ENCODE results near the gene SUGCT.

DNA sequence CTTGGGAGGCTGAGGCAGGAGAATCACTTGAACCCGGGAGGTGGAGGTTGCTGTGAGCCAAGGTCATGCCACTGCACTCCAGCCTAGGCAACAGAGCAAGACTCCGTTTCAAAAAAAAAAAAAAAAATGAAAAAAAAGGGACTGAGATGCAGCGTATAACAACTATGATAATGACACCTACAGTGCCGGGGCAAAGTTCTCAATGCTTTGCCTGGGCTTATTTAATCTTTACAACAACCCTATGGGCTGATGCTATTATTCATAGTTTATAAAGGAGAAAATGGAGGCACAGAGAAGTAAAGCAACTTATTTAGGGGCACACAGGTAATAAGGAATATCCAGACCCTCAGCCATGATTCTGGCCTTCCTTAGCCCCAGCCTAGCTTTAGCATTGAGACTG lies 47.6 kb downstream of the SUGCT start:
- TF ChIP-seq, protein P1, sequence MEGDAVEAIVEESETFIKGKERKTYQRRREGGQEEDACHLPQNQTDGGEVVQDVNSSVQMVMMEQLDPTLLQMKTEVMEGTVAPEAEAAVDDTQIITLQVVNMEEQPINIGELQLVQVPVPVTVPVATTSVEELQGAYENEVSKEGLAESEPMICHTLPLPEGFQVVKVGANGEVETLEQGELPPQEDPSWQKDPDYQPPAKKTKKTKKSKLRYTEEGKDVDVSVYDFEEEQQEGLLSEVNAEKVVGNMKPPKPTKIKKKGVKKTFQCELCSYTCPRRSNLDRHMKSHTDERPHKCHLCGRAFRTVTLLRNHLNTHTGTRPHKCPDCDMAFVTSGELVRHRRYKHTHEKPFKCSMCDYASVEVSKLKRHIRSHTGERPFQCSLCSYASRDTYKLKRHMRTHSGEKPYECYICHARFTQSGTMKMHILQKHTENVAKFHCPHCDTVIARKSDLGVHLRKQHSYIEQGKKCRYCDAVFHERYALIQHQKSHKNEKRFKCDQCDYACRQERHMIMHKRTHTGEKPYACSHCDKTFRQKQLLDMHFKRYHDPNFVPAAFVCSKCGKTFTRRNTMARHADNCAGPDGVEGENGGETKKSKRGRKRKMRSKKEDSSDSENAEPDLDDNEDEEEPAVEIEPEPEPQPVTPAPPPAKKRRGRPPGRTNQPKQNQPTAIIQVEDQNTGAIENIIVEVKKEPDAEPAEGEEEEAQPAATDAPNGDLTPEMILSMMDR (IDR thresholded peaks at IDR 0.05) = no peak
- no peak for TF ChIP-seq POLR2A (IDR thresholded peaks at IDR 0.05)
- no peak for TF ChIP-seq POLR2AphosphoS5 (IDR thresholded peaks at IDR 0.05)

Data from stomach (tissue), 4 donors.